Stomach (tissue), 19 donors: ENCODE measurements around the gene ZFP36L2. TPM values are rescaled to one million over a fixed set of nuclear protein-coding genes. Genes with fewer than 3 reads are reported as not detected.

Source experiments
- DNase-seq, 2 donors: peaks; one replicate each; pipeline versions ENCODE4 v3.0.0 to v3.0.0-alpha.2; 2013 to 2019
- H3K27ac ChIP-seq, 5 donors: fragments of 200-600 bp in 4 of 5; sonication (generic) in 4 of 5; one replicate each; pipeline ENCODE4 v1.5.1; 2013 to 2019; ENCODE audit warnings: mild to moderate bottlenecking in 1 of 5, moderate library complexity in 1 of 5
- H3K27me3 ChIP-seq, 3 donors: fragments of 200-600 bp; sonication (generic); one replicate each; pipeline ENCODE4 v1.5.1; 2017 to 2019; ENCODE audit warnings: mixed run types in 1 of 3
- H3K36me3 ChIP-seq, 4 donors: fragments of 200-600 bp; sonication (generic); 1 replicate in 3 of 4; 2 replicates in 1 of 4; pipeline ENCODE4 v1.5.1; 2016 to 2019
- H3K4me1 ChIP-seq, 4 donors: fragments of 200-600 bp; sonication (generic); one replicate each; pipeline ENCODE4 v1.5.1; 2016 to 2019
- H3K4me3 ChIP-seq, 4 donors: fragments of 200-600 bp; sonication (generic) in 3 of 4; one replicate each; pipeline ENCODE4 v1.5.1; 2016 to 2019; ENCODE audit warnings: mild to moderate bottlenecking in 1 of 4
- H3K9me3 ChIP-seq, 4 donors: fragments of 200-600 bp; sonication (generic); one replicate each; pipeline ENCODE4 v1.5.1; 2016 to 2019
- CTCF ChIP-seq, 7 experiments: fragments of 450-650 bp in 4 of 7; fragments of 200-600 bp in 3 of 7; sonication (generic) in 3 of 7; IDR thresholded peaks; one replicate each; pipeline ENCODE4 v1.5.1; 2016 to 2019; ENCODE audit warnings: antibody characterized with exemption in 7 of 7, control low read depth in 2 of 7, mild to moderate bottlenecking in 1 of 7
- EP300 ChIP-seq: sonication (generic); formaldehyde crosslinking; IDR thresholded peaks from one replicate; pipeline ENCODE4 v1.6.1; 2017; ENCODE audit warnings: antibody characterized with exemption
- POLR2A ChIP-seq, 4 donors: fragments of 450-650 bp; IDR thresholded peaks; one replicate each; pipeline ENCODE4 v1.6.1; 2016; ENCODE audit warnings: antibody characterized with exemption in 4 of 4, control low read depth in 2 of 4, mild to moderate bottlenecking in 1 of 4, moderate library complexity in 1 of 4
- POLR2AphosphoS5 ChIP-seq, 3 donors: sonication (generic); formaldehyde crosslinking; IDR thresholded peaks; one replicate each; pipeline ENCODE4 v1.6.1; 2016; ENCODE audit warnings: antibody characterized with exemption in 3 of 3
- WGBS, 5 donors: extraction: QIAGEN DNeasy Blood & Tissue Kit in 3 of 5; methylation state at CpG; one replicate each; pipeline versions ENCODE4 v1.1.5 to v1.1.7; 2013 to 2018; 5-methylcytosine and 5-hydroxymethylcytosine counted together
- intact Hi-C: fragments of 100-400 bp; cut with DNase I; formaldehyde crosslinking; loops from one replicate; pipeline ENCODE4 v1.15.1; 2023; ENCODE audit warnings: low total_unique reads
- long read RNA-seq, 10 donors: transcript quantifications; one replicate each; lab custom pipeline, GENCODE V29; 2026
- polyA plus RNA-seq, 3 donors: library from polyadenylated mRNA; stranded (reverse); fragments of 200-250 nt; gene quantifications; one replicate each; pipeline ENCODE4 v1.2.3, GENCODE V29; 2013
- total RNA-seq, 5 donors: library from RNA; depleted of rRNA; stranded (reverse); fragments of >200 nt; gene quantifications; one replicate each; pipeline versions ENCODE4 v1.1.0 to v1.2.3, GENCODE V29; 2014 to 2016
- donor health status: healthy with polysubstance abuse.
- donor health status: Bipolar disorder and iron deficiency.
- donor health status: healthy.

Gene ZFP36L2
- 100 to 1,000 TPM in 3 of 5 donors, 10 to 100 TPM in 2; 49.1 to 189 (median 109) TPM for total RNA-seq
- polyA plus RNA-seq, result 10 to 100 TPM; 43.7 to 89.2 (median 44.0) TPM
- long read RNA-seq, donor 1, transcript ZFP36L2-201 (2 exons, 3,696 nt), result major isoform, 56 of 66 reads
- long read RNA-seq, donor 1, partial matches to known transcripts, result 5 of 66 reads
- long read RNA-seq, donor 1, other reads (novel, unspliced or antisense), result 5 of 66 reads
- long read RNA-seq, donor 2, transcript ZFP36L2-201 (2 exons, 3,696 nt), result major isoform, 90 of 98 reads
- long read RNA-seq, donor 2, partial matches to known transcripts, result 0 of 98 reads
- long read RNA-seq, donor 2, other reads (novel, unspliced or antisense), result 8 of 98 reads
- long read RNA-seq, donor 3, transcript ZFP36L2-201 (2 exons, 3,696 nt), result major isoform, 39 of 39 reads
- long read RNA-seq, donor 3, partial matches to known transcripts, result 0 of 39 reads
- long read RNA-seq, donor 3, other reads (novel, unspliced or antisense), result 0 of 39 reads
- long read RNA-seq, donor 4, transcript ZFP36L2-201 (2 exons, 3,696 nt), result major isoform, 5 of 5 reads
- long read RNA-seq, donor 4, partial matches to known transcripts, result 0 of 5 reads
- long read RNA-seq, donor 4, other reads (novel, unspliced or antisense), result 0 of 5 reads
- long read RNA-seq, donor 5, transcript ZFP36L2-201 (2 exons, 3,696 nt), result major isoform, 96 of 96 reads
- long read RNA-seq, donor 5, partial matches to known transcripts, result 0 of 96 reads
- long read RNA-seq, donor 5, other reads (novel, unspliced or antisense), result 0 of 96 reads
- long read RNA-seq, donor 6, result 0 reads
- long read RNA-seq, donor 7, transcript ZFP36L2-201 (2 exons, 3,696 nt), result major isoform, 99 of 106 reads
- long read RNA-seq, donor 7, partial matches to known transcripts, result 0 of 106 reads
- long read RNA-seq, donor 7, other reads (novel, unspliced or antisense), result 7 of 106 reads
- long read RNA-seq, donor 8, transcript ZFP36L2-201 (2 exons, 3,696 nt), result major isoform, 65 of 65 reads
- long read RNA-seq, donor 8, partial matches to known transcripts, result 0 of 65 reads
- long read RNA-seq, donor 8, other reads (novel, unspliced or antisense), result 0 of 65 reads
- long read RNA-seq, donor 9, transcript ZFP36L2-201 (2 exons, 3,696 nt), result major isoform, 42 of 42 reads
- long read RNA-seq, donor 9, partial matches to known transcripts, result 0 of 42 reads
- long read RNA-seq, donor 9, other reads (novel, unspliced or antisense), result 0 of 42 reads
- long read RNA-seq, donor 10, transcript ZFP36L2-201 (2 exons, 3,696 nt), result major isoform, 46 of 46 reads
- long read RNA-seq, donor 10, partial matches to known transcripts, result 0 of 46 reads
- long read RNA-seq, donor 10, other reads (novel, unspliced or antisense), result 0 of 46 reads

GRCh38 chr2:43226558-43226954, at the start of gene ZFP36L2:
TSS of gene ZFP36L2 (minus strand) at chr2:43226606. CDS start at chr2:43226315, 291 bp downstream.
- Histone ChIP-seq H3K4me3 (peak within 1 kb of the TSS; percentile 81 to 96 (median 89)), H3K9me3 (no peaks in the 10 kb centered on the region), H3K27ac (peak within 1 kb of the TSS; percentile 96 to 99 (median 98)), H3K36me3 (peaks cover 24 to 53% (median 47%) of the 10 kb centered on the region in 4 donors), H3K27me3 (no peaks in the 10 kb centered on the region), H3K4me1 (peaks cover 19 to 48% (median 29%) of the 10 kb centered on the region in 4 donors)
- intact Hi-C loops, result no loop called here
- WGBS, 5 donors, result 0 to 2% (median 0%) methylated on average over 12 to 56 of the region's 58 CpGs
- DNase-seq, result peak; percentile 97 to 99
- TF ChIP-seq POLR2AphosphoS5 (IDR thresholded peaks at IDR 0.05) (peak; percentile 42 to 97 (median 93)), CTCF (IDR thresholded peaks at IDR 0.05) (no peak), EP300 (no peak), POLR2A (IDR thresholded peaks at IDR 0.05) (peak in 2 of 4 donors; percentile 89 to 92)

GRCh38 chr2:43274721-43275120, 48.3 kb upstream of the ZFP36L2 start:
- intact Hi-C loops, result no loop called here
- TF ChIP-seq POLR2AphosphoS5 (IDR thresholded peaks at IDR 0.05) (no peak), POLR2A (IDR thresholded peaks at IDR 0.05) (no peak), EP300 (no peak), CTCF (IDR thresholded peaks at IDR 0.05) (no peak)
- no peaks in the 10 kb centered on the region for H3K27me3 ChIP-seq
- H3K36me3 ChIP-seq, result peaks cover 0 to 12% (median 11%) of the 10 kb centered on the region in 4 donors
- peaks cover 17 to 56% (median 37%) of the 10 kb centered on the region in 4 donors for H3K4me1 ChIP-seq
- DNase-seq, result peak in 1 of 2 donors; percentile 10
- H3K27ac ChIP-seq, result peak overlapping the region in 1 of 5 donors; percentile 72
- no peaks in the 10 kb centered on the region for H3K9me3 ChIP-seq
- H3K4me3 ChIP-seq, result no peak overlapping the region
- WGBS, 5 donors, result 87 to 95% (median 94%) methylated on average over 4 of the region's 4 CpGs

DNA sequence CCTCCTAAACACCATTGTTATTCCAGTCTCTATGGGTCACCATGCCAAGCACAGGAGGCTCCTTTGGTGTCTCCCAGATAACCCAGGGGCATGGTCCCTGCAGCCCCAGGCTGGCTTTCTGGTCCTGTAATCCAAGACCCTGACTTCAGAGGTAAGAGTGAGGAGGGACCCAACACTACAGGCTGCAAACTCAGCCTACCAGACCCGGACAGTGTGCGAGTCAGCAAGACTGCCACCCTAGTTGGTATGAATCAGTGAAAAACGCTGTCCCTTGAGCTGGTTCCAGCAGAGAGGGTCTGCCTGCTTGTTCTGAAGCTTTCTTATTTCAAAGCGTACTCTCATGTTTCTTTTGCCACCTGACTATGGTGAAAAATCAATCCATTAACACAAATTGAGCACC, 47.6 kb upstream of the ZFP36L2 start:
- 81 to 98% (median 93%) methylated on average over 4 of the region's 4 CpGs for WGBS, 5 donors
- no peaks in the 10 kb centered on the region for H3K27me3 ChIP-seq
- no peaks in the 10 kb centered on the region for H3K9me3 ChIP-seq
- intact Hi-C loops, result no loop called here
- peaks cover 24 to 63% (median 43%) of the 10 kb centered on the region in 4 donors for H3K4me1 ChIP-seq
- H3K4me3 ChIP-seq, result no peak overlapping the region
- H3K27ac ChIP-seq, result no peak overlapping the region
- no peak for TF ChIP-seq POLR2AphosphoS5 (IDR thresholded peaks at IDR 0.05)
- TF ChIP-seq EP300, result no peak
- no peak for TF ChIP-seq CTCF (IDR thresholded peaks at IDR 0.05)
- TF ChIP-seq POLR2A (IDR thresholded peaks at IDR 0.05), result no peak
- H3K36me3 ChIP-seq, result peaks cover 0 to 8% (median 4%) of the 10 kb centered on the region in 4 donors
- DNase-seq, result no peak
